ENCODE results near the gene SYCP2.

SYCP2 gene

DNA sequence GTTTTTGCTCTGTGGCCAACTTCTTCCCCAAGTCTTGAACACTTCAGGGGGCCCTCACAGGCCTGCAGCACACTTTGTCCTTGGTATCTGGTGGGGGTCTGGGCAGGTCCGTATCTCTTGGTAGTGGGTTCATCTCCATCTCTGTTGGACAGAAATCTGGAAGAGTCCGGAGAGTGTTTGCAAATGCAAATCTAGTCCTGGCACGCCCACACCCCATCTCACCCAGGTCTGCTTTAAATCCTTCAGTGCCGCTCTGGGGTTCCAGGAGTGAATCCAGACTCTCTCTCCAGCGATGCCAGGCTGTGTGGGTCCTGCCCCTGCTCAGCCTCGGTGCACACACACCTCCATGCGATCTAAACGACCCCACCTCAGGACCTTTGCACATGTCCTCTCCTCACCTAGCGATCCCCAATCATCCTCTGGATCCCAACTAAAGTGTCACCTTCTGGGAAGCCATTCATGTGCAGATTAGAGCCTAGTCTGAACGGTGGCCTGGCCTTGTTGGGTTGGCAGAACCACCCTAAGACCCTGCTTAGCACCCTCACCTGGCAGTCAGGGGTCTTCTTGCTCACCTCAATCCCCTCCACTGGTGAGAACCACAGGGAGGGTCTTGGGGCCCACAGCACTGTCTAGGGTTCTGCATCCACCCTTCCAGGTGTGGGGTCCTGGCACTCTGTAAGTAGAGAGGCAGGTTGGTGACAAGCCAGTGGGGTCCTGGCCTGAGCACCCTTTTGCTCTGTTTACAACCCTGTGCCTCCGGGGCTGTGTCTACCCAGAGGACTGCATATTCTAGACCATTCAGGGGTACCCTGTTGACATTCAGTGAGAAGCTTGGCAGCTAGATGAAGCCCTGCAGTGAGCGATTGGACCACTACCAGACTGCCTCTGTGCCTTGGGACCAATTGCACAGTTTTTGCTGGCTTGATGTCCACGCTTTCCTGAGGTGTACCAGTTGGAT, 100.8 kb downstream of the SYCP2 start:
- no peak for DNase-seq

DNA sequence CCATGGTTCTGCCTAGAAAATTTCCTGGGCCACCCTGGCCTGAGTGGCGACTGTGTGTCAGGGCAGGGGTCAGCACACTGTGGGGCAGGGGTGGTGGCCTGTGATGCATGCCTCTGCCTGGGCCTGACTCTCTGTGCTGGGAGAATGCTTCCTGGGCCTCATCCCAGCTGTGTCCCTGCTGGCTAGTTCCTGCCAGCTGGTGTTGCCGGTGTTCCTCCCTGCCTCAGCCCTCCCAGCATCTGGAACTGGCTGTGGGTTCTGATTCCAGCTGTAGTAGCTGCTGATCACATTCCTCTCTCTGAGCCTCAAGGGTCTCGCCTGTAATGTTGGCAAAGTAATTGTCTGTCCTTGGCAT, 101.5 kb downstream of the SYCP2 start:
- no peak for DNase-seq

GRCh38 chr20:59831024-59831915, 102.2 kb downstream of the SYCP2 start:
- no peak for DNase-seq

DNA sequence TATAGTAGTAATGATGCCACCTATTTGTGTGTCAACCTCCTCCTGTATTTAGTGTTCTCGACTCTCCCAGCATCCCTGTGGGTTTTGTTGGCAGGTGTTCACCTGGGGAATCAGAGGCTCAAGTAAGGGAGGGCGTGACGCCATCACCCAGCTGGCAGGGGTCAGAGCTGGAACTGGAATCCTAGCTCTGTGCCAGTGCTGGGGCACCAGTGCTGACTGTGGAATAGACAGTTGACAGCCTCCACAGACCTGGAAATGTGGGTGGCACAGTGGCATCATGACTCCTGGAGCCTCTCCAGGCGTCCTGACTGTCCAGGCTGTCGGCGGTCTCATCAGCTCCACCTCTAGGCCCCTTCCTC, 102.8 kb downstream of the SYCP2 start:
- DNase-seq, result no peak

GRCh38 chr20:59829786-59830664, 103.4 kb downstream of the SYCP2 start:
- no peak for DNase-seq

GRCh38 chr20:59829054-59829785, 104.2 kb downstream of the SYCP2 start:
- no peak for DNase-seq

DNA sequence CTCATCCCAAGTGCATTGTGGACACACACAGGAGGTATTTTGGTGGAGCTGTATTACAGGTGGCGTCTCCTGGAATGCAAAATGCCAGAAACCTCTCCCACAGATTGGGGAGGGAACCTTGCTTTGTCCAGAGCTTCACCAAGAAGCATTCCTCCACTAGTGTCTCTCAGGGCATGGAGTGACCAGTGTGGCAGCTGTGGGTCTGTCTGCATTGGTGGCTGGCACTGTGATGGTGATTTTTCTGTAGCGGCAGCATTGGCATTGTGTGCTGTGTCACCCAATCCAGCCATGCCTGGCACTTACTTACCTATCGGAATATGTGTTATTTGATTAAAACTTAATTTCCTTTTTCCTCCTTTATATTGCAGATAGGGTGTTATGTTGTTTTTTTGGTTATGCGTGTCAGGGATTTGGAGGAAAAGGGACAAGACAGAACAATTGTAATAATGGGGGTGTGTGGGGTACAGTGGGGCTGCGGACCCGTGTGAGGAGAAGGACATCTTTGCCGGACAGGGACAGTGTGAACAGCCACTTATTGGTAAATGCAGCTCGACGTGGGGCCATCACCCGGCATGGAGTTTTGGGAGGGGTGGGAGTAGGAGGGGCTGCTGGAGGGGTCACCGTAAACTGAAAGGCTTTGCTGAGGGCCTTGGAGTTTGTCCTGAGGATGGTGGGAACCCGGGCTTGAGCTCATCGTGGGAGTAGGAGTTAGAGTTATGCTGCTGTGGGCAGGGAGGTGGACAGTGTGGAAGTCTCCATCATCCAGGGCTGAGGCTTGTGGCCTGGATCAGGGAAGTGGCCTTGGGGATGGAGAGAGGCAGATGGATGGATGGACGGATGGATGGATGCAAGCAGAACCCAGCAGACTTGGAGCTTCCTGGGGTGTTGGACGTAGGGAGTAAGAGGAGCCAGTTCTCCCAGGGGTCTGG, 105.0 kb downstream of the SYCP2 start:
- DNase-seq, result no peak

GRCh38 chr20:59827138-59828056, 106.0 kb downstream of the SYCP2 start:
- no peak for DNase-seq

- DNase-seq, result no peak
These were observed 107.3 kb downstream of the SYCP2 start for GRCh38 chr20:59825944-59826759.

GRCh38 chr20:59825563-59825920, 107.9 kb downstream of the SYCP2 start:
- DNase-seq, result no peak

GRCh38 chr20:59824711-59825562, 108.5 kb downstream of the SYCP2 start:
- DNase-seq, result no peak

DNA sequence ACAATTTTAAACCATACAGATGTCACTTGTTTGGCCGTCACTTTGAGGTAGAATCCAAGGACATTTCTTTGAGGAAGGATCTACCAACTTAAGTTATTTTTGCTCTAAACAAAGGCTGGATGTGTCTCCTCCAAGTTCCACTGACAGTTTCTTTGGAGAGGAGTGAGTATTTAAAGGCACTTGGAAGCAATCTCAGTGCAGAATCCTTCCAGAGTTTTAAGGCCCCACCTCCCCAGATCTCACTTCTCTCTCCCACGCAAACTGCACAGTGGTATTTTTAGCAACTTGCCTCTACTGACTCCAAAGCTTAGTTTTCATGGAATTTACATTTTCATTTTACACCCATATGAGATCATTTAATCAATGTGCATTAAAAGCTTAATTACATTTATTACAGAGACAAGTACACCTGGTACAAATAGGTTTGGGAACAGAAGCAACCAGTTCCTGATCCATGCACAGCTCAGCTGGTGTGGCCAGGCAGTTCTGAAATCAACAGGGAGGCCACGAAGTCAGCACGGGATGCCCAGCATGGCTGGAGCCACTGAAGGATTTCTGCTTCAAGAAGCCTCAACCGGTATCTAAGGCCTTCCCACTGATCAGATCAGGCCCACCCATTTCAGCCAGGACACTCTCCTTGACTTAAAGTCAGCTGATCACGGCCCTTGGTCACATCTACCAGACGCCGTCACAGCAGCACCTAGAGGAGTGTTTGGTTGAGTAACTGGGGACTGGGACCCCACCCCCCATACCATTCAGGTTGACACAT, 109.8 kb downstream of the SYCP2 start:
- DNase-seq, result no peak

DNA sequence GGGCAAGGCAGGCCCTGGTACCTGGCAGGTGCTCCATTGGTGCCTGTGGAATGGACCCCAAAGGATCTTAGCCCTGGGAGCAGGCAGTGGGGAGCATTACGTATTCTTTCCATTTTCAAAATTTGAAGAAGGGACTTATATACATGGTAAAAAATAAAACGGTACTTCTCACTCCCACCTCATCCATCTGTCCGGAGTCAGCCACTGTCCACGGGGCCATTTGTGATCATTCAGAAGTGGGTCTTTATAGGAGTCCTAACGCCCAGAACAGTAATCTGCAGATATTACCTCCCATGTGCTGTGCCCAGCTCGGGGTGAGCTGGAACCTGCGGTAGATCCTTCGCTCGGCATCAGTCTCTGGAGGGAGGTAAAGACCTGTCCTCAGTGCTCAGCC, 110.4 kb downstream of the SYCP2 start:
- no peak for DNase-seq

DNA sequence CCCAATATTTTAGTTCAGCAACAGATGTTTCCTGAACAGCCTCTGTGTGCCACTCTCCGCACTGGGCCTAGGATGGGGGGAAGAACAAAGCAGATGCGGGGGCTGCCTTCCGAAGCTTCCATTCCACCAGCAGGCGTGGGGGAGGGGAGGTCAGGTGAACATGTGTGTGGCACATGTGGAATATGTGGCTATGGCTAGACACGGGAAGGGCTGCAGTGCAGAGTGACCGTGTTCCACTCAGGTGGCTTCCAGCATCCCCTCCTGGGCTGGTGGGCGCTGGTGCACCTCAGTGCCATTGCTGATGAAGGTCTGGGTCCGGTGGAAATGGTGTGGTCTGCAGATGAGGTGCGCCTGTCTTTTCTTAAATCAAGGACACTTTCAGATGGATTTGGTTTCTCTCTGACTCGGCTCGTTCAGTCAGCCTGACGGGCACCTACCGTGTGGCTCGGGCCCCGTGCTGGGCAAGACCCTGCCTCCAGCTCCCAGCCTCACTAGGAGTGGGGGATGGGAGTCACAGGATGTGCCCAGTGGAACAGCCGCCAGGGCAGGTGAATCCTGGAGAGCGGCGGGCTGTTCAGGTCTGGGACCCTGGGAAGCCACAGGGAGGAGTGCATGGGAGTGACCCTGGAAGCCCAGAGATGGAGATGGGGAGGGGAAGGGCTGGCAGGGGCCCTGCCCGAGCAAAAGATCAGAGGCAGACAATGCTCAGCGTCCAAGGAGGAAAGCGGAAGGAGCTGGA, 111.0 kb downstream of the SYCP2 start:
- DNase-seq, result no peak

DNA sequence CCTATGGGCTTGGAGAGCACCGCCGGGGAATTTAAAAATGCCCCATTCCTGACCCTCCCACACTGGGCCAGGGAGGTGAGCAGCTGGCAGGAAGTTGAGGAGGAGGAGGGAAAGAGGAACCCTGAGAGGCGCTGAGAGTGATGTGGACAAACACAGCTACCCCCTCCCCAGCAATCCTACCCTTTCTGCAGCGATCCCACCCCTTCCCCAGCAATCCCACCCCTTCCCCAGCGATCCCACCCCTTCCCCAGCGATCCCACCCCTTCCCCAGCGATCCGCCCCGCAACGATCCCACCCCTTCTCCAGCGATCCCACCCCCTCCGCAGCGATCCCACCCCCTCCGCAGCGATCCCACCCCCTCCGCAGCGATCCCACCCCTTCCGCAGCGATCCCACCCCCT, 111.6 kb downstream of the SYCP2 start:
- DNase-seq, result no peak

DNA sequence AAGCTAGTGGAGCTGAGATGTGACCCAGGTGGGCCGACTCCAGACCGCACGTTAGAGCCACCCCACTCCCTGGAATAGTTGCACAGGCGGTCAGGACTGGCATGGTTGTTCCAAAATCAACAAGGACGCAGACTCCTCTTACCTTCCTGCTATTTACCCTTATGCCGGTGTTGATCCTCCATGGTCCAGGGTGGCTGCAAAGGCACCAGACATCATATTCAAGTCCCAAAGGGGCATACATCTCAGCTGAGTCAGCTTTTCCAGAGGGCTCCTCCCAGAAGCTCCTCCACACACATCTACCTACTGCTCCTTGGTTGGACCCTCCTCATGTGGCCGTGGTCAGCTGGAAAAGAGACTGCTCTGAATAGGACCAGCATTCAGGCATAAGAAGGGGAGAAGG, 112.2 kb downstream of the SYCP2 start:
- DNase-seq, result no peak
